ENCODE measurements around the gene DNM1L.

DNM1L gene

GRCh38 chr12:32743264-32743663, 64.2 kb downstream of the DNM1L start:
- Histone ChIP-seq H3K9me3 (no peaks in the 10 kb centered on the region), H3K4me2 (no peak overlapping the region), H3K27ac (no peak overlapping the region), H3K4me1 (no peaks in the 10 kb centered on the region), H3K36me3 (peaks cover 95% of the 10 kb centered on the region), H3K27me3 (no peaks in the 10 kb centered on the region), H3K9ac (no peak overlapping the region), H4K20me1 (peaks cover 62% of the 10 kb centered on the region), H3K4me3 (no peak overlapping the region)
- TF ChIP-seq Cebpa-rat (IDR thresholded peaks at IDR 0.05) = no peak

GRCh38 chr12:32753605-32754004, 74.5 kb downstream of the DNM1L start:
- TF ChIP-seq Cebpa-rat (IDR thresholded peaks at IDR 0.05) = no peak
- peaks cover 49% of the 10 kb centered on the region for H3K36me3 ChIP-seq
- peak overlapping the region; percentile 96; the same call in 1 of the 2 replicates for H3K27ac ChIP-seq
- H3K9me3 ChIP-seq = no peaks in the 10 kb centered on the region
- peak overlapping the region; percentile 96 for H3K9ac ChIP-seq
- peak overlapping the region; percentile 90 for H3K4me2 ChIP-seq
- H3K27me3 ChIP-seq = no peaks in the 10 kb centered on the region
- peaks cover 14% of the 10 kb centered on the region; the same call in 1 of the 2 replicates for H4K20me1 ChIP-seq
- H3K4me3 ChIP-seq = peak overlapping the region; percentile 97
- peaks cover 22% of the 10 kb centered on the region for H3K4me1 ChIP-seq

- Histone ChIP-seq H3K4me2 (peak overlapping the region; percentile 90), H3K36me3 (peaks cover 44% of the 10 kb centered on the region), H3K27me3 (no peaks in the 10 kb centered on the region), H4K20me1 (peaks cover 9% of the 10 kb centered on the region; the same call in 1 of the 2 replicates), H3K4me3 (peak overlapping the region; percentile 97), H3K27ac (peak overlapping the region; percentile 96), H3K9ac (peak overlapping the region; percentile 96), H3K4me1 (peaks cover 22% of the 10 kb centered on the region), H3K9me3 (no peaks in the 10 kb centered on the region)
- no peak for TF ChIP-seq Cebpa-rat (IDR thresholded peaks at IDR 0.05)
These were observed 75.0 kb downstream of the DNM1L start for GRCh38 chr12:32754111-32754510.

- no peak for TF ChIP-seq Cebpa-rat (IDR thresholded peaks at IDR 0.05)
- Histone ChIP-seq H3K4me2 (peak overlapping the region; percentile 90), H3K4me1 (peaks cover 22% of the 10 kb centered on the region), H3K9me3 (no peaks in the 10 kb centered on the region), H3K36me3 (peaks cover 33% of the 10 kb centered on the region), H3K9ac (peak overlapping the region; percentile 96), H3K4me3 (peak overlapping the region; percentile 97), H3K27me3 (no peaks in the 10 kb centered on the region), H3K27ac (peak overlapping the region; percentile 96), H4K20me1 (peaks cover 9% of the 10 kb centered on the region; the same call in 1 of the 2 replicates)
These were observed 76.1 kb downstream of the DNM1L start for GRCh38 chr12:32755051-32755653.

GRCh38 chr12:32755654-32756475, 76.8 kb downstream of the DNM1L start, which contains the start of gene YARS2:
TSS of gene YARS2 (minus strand) at chr12:32755897. CDS start at chr12:32755874, 23 bp downstream.
- H3K27ac ChIP-seq = peak within 1 kb of the TSS; percentile 96
- H3K9ac ChIP-seq = peak within 1 kb of the TSS; percentile 96

GRCh38 chr12:32756476-32757066, 77.5 kb downstream of the DNM1L start:
- Histone ChIP-seq H4K20me1 (peaks cover 3% of the 10 kb centered on the region; the same call in 1 of the 2 replicates), H3K4me1 (peaks cover 26% of the 10 kb centered on the region), H3K4me3 (peak overlapping the region; percentile 97), H3K4me2 (peak overlapping the region; percentile 90), H3K36me3 (peaks cover 19% of the 10 kb centered on the region), H3K9ac (no peak overlapping the region), H3K27me3 (no peaks in the 10 kb centered on the region), H3K9me3 (no peaks in the 10 kb centered on the region), H3K27ac (no peak overlapping the region)
- TF ChIP-seq Cebpa-rat (IDR thresholded peaks at IDR 0.05) = no peak

More at GRCh38 chr12:32755654-32756475, 76.8 kb downstream of the DNM1L start, which contains the start of gene YARS2:
- peaks cover 26% of the 10 kb centered on the region for H3K36me3 ChIP-seq
- H3K4me1 ChIP-seq = peaks cover 22% of the 10 kb centered on the region
- no peaks in the 10 kb centered on the region for H3K27me3 ChIP-seq
- peaks cover 9% of the 10 kb centered on the region; the same call in 1 of the 2 replicates for H4K20me1 ChIP-seq
- H3K9me3 ChIP-seq = no peaks in the 10 kb centered on the region
- TF ChIP-seq Cebpa-rat (IDR thresholded peaks at IDR 0.05) = no peak
- peak within 1 kb of the TSS; percentile 97 for H3K4me3 ChIP-seq
- H3K4me2 ChIP-seq = peak within 1 kb of the TSS; percentile 90

GRCh38 chr12:32757157-32757556, 78.1 kb downstream of the DNM1L start:
- Histone ChIP-seq H3K27me3 (no peaks in the 10 kb centered on the region), H3K4me1 (peaks cover 30% of the 10 kb centered on the region), H3K9ac (peak overlapping the region; percentile 44), H4K20me1 (no peaks in the 10 kb centered on the region; the same call in 1 of the 2 replicates), H3K9me3 (no peaks in the 10 kb centered on the region), H3K27ac (no peak overlapping the region), H3K4me3 (no peak overlapping the region), H3K36me3 (peaks cover 13% of the 10 kb centered on the region), H3K4me2 (no peak overlapping the region)
- no peak for TF ChIP-seq Cebpa-rat (IDR thresholded peaks at IDR 0.05)

- no peak for TF ChIP-seq Cebpa-rat (IDR thresholded peaks at IDR 0.05)
- peak overlapping the region; percentile 24 for H3K4me2 ChIP-seq
These were observed 82.6 kb downstream of the DNM1L start for GRCh38 chr12:32761716-32762115.

GRCh38 chr12:32765906-32766305, 86.8 kb downstream of the DNM1L start:
- no peak for TF ChIP-seq Cebpa-rat (IDR thresholded peaks at IDR 0.05)
- no peaks in the 10 kb centered on the region for H3K36me3 ChIP-seq
- no peak overlapping the region for H3K4me3 ChIP-seq
- H3K9me3 ChIP-seq = no peaks in the 10 kb centered on the region
- H3K9ac ChIP-seq = no peak overlapping the region
- no peak overlapping the region for H3K4me2 ChIP-seq
- H3K27ac ChIP-seq = no peak overlapping the region
- H3K27me3 ChIP-seq = no peaks in the 10 kb centered on the region
- no peaks in the 10 kb centered on the region for H4K20me1 ChIP-seq
- peaks cover 8% of the 10 kb centered on the region; the same call in 1 of the 2 replicates for H3K4me1 ChIP-seq

More at GRCh38 chr12:32761716-32762115, 82.6 kb downstream of the DNM1L start:
- H3K4me3 ChIP-seq = no peak overlapping the region
- H3K9me3 ChIP-seq = no peaks in the 10 kb centered on the region
- peaks cover 9% of the 10 kb centered on the region; the same call in 1 of the 2 replicates for H3K4me1 ChIP-seq
- H3K36me3 ChIP-seq = no peaks in the 10 kb centered on the region
- no peaks in the 10 kb centered on the region for H3K27me3 ChIP-seq
- no peak overlapping the region for H3K27ac ChIP-seq
- no peaks in the 10 kb centered on the region for H4K20me1 ChIP-seq
- H3K9ac ChIP-seq = no peak overlapping the region

Data from BLaER1 (cell line).